A673 (cell line): Measurements from ENCODE around the gene PIN1. TPM values are rescaled to one million over a fixed set of nuclear protein-coding genes. Genes with fewer than 3 reads are reported as not detected.

Experiments used
- BruUV-seq: library from RNA; stranded (reverse); fragments of 400-500 nt; replicated peaks from 2 replicates; lab custom pipeline; 2021; lab: Mats Ljungman, UMichigan
- CTCF ChIA-PET: fragments of 300-600 bp; sonication (Branson Sonifier 250); formaldehyde crosslinking; loops from one replicate; lab custom pipeline; 2022; ENCODE audit warnings: antibody characterized with exemption; lab: Charles Lee
- POLR2A ChIA-PET: fragments of 300-600 bp; sonication (Branson Sonifier 250); formaldehyde crosslinking; loops from one replicate; lab custom pipeline; 2022; ENCODE audit warnings: antibody characterized with exemption; ENCODE audit not compliant: low non-redundant PET; lab: Charles Lee
- DNase-seq: peaks from one replicate; pipeline ENCODE4 v3.0.0-alpha.2; 2015; ENCODE audit warnings: low spot score
- H3K27ac ChIP-seq: fragments of 200-600 bp; sonication (generic); 2 replicates; pipeline ENCODE4 v1.5.1; 2016; ENCODE audit warnings: mixed run types, low read depth, mild to moderate bottlenecking, mixed read lengths, antibody characterized with exemption, low read length; ENCODE audit not compliant: poor library complexity, severe bottlenecking
- H3K27me3 ChIP-seq: fragments of 200-600 bp; sonication (generic); replicated peaks from 2 replicates; pipeline ENCODE4 v1.6.1; 2017; ENCODE audit warnings: mixed run types, low read depth, mild to moderate bottlenecking, mixed read lengths, antibody characterized with exemption, low read length; ENCODE audit not compliant: insufficient read depth, poor library complexity
- H3K36me3 ChIP-seq: fragments of 200-600 bp; sonication (generic); 2 replicates; pipeline ENCODE4 v1.6.1; 2016; ENCODE audit warnings: mixed run types, mild to moderate bottlenecking, mixed read lengths, antibody characterized with exemption, low read length; ENCODE audit not compliant: insufficient read depth, poor library complexity, severe bottlenecking
- H3K4me1 ChIP-seq: fragments of 200-600 bp; sonication (generic); 2 replicates; pipeline ENCODE4 v1.6.1; 2017; ENCODE audit warnings: mixed run types, mild to moderate bottlenecking, mixed read lengths, antibody characterized with exemption, low read length; ENCODE audit not compliant: insufficient read depth, poor library complexity, severe bottlenecking
- H3K4me3 ChIP-seq: fragments of 200-600 bp; sonication (generic); 2 replicates; pipeline ENCODE4 v1.5.1; 2016; ENCODE audit warnings: low read depth, mixed run types, mild to moderate bottlenecking, mixed read lengths, low read length; ENCODE audit not compliant: poor library complexity, severe bottlenecking
- H3K9me3 ChIP-seq: fragments of 200-600 bp; sonication (generic); 2 replicates; pipeline ENCODE4 v1.6.1; 2016; ENCODE audit warnings: mixed run types, low read depth, mild to moderate bottlenecking, mixed read lengths, antibody characterized with exemption, low read length; ENCODE audit not compliant: poor library complexity, severe bottlenecking
- EZH2 ChIP-seq: fragments of 200-600 bp; sonication (generic); IDR thresholded peaks from 2 replicates; pipeline ENCODE4 v1.6.1; 2017; ENCODE audit warnings: borderline replicate concordance, low read depth, mild to moderate bottlenecking, mixed read lengths, antibody characterized with exemption, low read length; ENCODE audit not compliant: poor library complexity, severe bottlenecking
- intact Hi-C: fragments of 100-400 bp; cut with micrococcal nuclease; formaldehyde crosslinking; loops from one replicate; pipeline ENCODE4 v1.10.0; 2022; ENCODE audit not compliant: unreplicated experiment
- total RNA-seq: library from RNA; stranded (reverse); gene quantifications from 2 replicates; pipeline ENCODE4 v1.2.3, GENCODE V29; 2021
- TF ChIP-seq, protein P1 (sequence below): fragments of 300-800, 200-600 bp; sonication (generic); conservative IDR thresholded peaks from 2 replicates; pipeline ENCODE4 v1.5.1; 2017; ENCODE audit warnings: low read depth, mild to moderate bottlenecking, antibody characterized with exemption, low read length, moderate library complexity, mixed read lengths

Gene PIN1
- total RNA-seq, 1 experiment from 2014 or later: 177 TPM

DNA sequence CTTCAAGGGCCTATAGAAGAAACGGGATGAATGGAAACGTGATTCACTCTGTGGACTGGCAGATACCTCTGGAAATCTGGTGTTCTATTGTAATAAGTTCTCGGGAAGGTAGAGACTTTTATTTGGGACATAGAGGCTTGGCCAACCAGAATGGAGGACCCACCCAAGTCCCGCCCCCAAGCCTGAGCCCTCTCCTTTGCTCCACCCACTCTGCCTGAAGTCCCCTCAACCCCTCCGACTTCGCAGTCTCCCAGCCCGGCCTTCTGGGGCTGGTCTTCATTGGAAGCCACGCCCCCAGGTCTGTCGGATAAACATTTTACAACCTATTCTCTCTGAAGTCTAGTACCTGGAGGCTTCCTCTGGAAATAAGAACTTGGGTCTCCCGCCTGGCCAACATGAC, 33.1 kb upstream of the PIN1 start:
- no peaks in the 10 kb centered on the region for H3K9me3 ChIP-seq
- BruUV-seq: no TSS peak
- CTCF ChIA-PET: no interaction called here
- no peaks in the 10 kb centered on the region for H3K36me3 ChIP-seq
- no peak for DNase-seq
- H3K27ac ChIP-seq: no peak overlapping the region
- H3K4me1 ChIP-seq: no peaks in the 10 kb centered on the region
- no peak overlapping the region for H3K4me3 ChIP-seq
- TF ChIP-seq, protein P1, sequence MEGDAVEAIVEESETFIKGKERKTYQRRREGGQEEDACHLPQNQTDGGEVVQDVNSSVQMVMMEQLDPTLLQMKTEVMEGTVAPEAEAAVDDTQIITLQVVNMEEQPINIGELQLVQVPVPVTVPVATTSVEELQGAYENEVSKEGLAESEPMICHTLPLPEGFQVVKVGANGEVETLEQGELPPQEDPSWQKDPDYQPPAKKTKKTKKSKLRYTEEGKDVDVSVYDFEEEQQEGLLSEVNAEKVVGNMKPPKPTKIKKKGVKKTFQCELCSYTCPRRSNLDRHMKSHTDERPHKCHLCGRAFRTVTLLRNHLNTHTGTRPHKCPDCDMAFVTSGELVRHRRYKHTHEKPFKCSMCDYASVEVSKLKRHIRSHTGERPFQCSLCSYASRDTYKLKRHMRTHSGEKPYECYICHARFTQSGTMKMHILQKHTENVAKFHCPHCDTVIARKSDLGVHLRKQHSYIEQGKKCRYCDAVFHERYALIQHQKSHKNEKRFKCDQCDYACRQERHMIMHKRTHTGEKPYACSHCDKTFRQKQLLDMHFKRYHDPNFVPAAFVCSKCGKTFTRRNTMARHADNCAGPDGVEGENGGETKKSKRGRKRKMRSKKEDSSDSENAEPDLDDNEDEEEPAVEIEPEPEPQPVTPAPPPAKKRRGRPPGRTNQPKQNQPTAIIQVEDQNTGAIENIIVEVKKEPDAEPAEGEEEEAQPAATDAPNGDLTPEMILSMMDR: no peak
- no peak for TF ChIP-seq EZH2
- POLR2A ChIA-PET: no interaction called here
- intact Hi-C loops: no loop called here
- H3K27me3 ChIP-seq: no peaks in the 10 kb centered on the region

DNA sequence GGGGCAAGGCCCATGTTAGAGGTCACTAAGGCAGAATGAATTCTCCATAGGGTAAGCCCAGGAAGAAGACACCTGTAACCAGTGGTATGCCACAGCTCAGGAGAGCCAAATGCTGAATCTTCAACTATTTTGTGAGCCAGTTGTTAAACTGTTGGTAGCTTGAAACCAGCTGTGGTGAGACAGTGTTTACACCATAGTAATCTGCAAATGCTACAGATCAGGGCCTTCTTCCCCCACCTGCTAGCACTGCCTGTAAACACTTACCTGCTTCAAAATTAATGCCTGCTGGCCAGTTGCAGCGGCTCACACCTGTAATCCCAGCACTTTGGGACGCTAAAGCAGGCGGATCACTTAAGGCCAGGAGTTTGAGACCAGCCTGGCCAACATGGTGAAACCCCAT, 28.3 kb upstream of the PIN1 start:
- ChIA-PET CTCF (interaction anchor here (0.5 kb wide), 1 partner anchor 41 kb away, joined by 3 read pairs; no protein-coding TSS in a partner anchor), POLR2A (no interaction called here)
- no peak overlapping the region for H3K4me3 ChIP-seq
- no peak for DNase-seq
- peaks cover 5% of the 10 kb centered on the region for H3K36me3 ChIP-seq
- no peak overlapping the region for H3K27ac ChIP-seq
- no peaks in the 10 kb centered on the region for H3K27me3 ChIP-seq
- TF ChIP-seq EZH2: no peak
- TF ChIP-seq, protein P1: no peak
- no peaks in the 10 kb centered on the region for H3K9me3 ChIP-seq
- BruUV-seq: no TSS peak
- H3K4me1 ChIP-seq: no peaks in the 10 kb centered on the region
- intact Hi-C loops: no loop called here

DNA sequence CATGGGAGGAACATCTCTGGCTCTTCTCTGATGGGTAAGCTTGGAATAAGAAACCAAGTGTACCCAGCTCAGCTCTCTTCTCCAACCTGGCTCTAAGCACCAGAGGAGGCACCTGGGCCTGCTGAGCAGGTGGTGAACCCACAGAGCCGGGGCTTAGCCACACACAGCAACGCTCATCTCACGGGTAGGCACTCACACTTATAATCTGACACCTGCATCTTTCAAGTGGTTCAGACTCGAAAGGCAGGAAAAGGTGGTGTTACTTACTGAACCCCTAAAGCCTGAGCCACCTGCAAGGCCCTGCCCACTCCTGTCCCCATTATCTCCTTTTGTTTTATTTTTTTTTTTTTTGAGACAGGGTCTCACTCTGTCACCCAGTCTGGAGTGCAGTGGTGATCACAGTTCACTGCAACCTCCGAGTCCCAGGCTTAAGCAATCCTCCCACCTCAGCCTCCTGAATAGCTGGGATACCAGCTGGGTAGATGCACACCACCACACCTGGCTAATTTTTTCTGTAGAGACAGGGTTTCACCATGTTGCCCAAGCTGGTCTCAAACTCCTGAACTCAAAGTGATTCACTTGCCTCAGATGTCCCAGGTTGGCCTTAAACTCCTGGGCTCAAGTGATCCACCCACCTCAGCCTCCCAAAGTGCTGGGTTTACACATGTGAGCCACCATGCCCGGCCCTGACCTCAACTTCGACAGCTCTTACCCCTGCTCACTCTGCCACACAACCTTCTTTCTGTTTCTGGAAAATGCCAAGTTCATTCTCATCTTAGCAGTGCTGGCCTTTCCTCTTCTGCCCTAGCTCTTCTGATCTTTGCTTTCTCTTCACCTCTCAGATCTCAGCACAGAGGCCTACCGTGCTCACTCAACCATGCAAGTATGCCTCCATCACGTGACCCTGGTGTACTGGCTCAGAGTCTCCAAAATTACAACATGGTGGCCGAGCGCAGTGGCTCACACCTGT, 26.0 kb upstream of the PIN1 start:
- Histone ChIP-seq H3K4me1 (no peaks in the 10 kb centered on the region), H3K27ac (no peak overlapping the region), H3K36me3 (peaks cover 5% of the 10 kb centered on the region), H3K9me3 (no peaks in the 10 kb centered on the region), H3K27me3 (no peaks in the 10 kb centered on the region), H3K4me3 (no peak overlapping the region)
- ChIA-PET CTCF (no interaction called here), POLR2A (interaction anchor here (0.5 kb wide), 1 partner anchor 25 kb away, joined by 5 read pairs; no protein-coding TSS in a partner anchor)
- TF ChIP-seq, protein P1: no peak
- no peak for TF ChIP-seq EZH2
- intact Hi-C loops: no loop called here
- no peak for DNase-seq
- BruUV-seq: no TSS peak
